CD4-positive, alpha-beta T cell treated with Interleukin-2 at 100 ng/mL for 4 hours (primary cell): ENCODE measurements around the gene UGT3A2.

Source experiments
- DNase-seq: peaks from one replicate; pipeline ENCODE4 v3.0.0-alpha.2; 2020; ENCODE audit warnings: low spot score

The UGT3A2 gene

GRCh38 chr5:36007366-36007765, 59.3 kb downstream of the UGT3A2 start:
- no peak for DNase-seq

DNA sequence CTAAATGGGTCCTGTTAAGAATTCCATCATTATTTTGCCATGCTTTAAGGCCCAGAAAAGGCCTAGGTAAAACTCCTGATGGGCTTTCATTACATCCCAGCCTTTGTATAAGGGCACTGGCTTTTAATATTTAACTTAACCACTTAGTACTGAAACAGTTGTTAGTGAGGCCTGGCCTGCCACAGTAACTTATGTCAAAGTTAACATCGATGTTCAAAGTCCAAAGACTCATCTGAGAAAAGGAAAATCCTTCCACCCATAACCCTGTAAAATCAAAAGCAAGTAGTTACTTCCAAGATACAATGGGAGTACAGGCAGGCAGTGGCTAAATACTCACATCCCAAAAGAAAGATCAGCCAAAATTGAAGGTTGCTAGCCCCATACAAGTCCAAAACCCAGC, 60.5 kb downstream of the UGT3A2 start:
- no peak for DNase-seq

DNA sequence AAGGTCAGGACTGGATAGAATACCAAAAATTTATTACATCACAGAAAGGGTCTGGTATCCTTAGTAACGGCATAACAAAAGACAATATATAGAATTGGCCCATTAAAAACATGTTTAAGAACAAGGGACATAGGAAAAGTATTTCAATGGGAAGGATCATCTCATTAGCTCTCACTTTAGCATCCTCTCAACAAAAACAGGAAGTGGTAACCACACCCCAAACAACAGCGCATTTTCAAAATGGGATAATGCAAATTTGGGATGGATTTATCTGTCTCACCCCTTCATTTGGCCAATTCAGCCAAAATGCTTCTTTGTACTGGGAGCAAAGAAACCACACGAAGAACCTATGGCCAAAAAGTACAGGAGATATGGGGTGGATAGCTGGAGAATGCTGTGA, 65.7 kb downstream of the UGT3A2 start:
- no peak for DNase-seq

DNA sequence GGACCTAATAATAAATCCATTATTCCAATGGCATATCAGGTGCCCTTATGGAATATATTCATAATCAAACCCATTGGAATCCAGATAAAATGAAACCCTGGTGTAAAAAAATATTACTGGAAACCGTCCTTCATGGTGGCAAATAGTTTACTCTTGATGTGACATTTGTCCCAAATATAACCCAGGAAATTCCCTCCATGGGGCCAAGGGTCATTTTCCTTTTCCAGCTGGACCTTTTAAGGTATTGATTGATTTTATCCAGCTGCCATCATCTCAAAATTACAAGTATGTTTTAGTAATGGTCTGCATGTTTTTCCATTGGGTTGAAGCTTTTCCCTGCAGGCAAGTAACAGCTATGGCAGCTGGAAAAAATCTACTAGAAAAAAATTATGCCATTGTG, 67.1 kb downstream of the UGT3A2 start:
- DNase-seq, result no peak

DNA sequence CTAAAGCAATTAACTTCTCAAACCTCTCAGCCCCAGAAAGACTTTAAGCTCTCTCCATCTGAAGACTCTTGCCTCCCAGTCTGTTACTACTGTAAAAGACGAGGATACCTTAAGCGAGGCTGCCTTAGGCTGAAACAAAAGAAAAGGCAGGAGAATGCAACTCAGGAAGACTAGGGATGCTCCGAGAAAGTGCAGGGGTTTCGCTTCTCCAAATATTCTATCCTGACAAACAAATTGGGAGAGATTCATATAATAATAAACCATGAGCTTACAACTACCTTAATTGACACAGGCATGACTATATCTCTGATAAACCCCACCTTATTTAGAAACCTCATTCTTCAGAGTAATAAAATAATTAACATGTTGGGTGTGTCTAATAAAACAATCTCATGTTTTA, 70.6 kb downstream of the UGT3A2 start:
- no peak for DNase-seq

DNA sequence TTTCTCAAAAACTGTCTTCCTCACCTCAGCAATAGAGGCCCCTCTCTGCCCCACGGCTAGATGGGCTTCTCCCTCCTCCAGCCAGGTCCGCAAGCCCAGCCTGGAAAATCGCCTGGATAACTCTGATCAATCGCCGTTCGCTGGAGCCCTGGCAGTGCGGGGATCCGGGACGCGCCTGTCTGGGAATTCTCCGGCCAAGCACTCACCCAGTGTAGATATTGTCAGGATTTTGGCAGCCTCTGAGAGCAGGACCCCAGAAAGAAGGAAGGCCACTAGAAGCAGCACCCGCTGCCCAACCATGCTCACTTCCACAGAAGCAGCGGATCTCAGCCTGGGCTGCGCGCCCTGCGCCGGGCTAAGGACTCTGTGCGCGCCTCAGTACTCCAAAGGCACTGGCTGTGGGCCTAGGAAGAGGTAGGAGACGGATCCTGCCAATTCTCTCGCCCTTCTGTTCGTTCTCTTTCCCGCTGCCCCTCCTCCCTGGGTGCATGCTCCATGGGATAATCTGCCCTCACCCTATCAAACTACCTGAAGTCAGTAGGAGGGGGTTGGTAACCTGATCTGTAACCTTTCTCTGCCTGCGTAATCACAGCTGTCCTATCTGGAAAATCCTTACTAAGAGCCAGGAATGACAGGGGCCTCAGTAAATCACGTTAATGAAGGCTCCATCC, 75.6 kb downstream of the UGT3A2 start, which contains the start of gene UGT3A1:
TSS of gene UGT3A1 (minus strand) at position 450 of the 671 bp plus-strand sequence. CDS start at position 300, 150 bp downstream.
- DNase-seq, result no peak

GRCh38 chr5:35990520-35990919, 76.2 kb downstream of the UGT3A2 start:
- no peak for DNase-seq

DNA sequence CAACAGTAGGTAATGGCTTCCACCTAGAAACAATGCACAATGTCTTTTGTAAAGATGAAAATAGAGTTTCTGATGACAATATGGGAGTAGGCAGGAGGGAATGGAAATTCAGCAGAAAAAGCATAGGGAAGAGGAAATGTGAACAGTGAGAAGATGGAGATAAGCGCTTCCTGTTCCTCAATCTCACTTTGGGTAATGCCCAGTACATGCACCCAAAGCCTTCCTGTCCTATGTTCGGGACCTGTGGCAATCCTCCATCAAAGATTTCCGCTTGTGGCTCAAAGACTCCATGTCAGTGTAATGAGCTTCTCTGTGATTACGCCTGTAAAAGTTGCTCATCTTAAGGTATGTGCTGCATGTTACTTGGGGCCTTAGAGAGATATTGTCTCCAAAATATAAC, 78.2 kb downstream of the UGT3A2 start:
- DNase-seq, result no peak

DNA sequence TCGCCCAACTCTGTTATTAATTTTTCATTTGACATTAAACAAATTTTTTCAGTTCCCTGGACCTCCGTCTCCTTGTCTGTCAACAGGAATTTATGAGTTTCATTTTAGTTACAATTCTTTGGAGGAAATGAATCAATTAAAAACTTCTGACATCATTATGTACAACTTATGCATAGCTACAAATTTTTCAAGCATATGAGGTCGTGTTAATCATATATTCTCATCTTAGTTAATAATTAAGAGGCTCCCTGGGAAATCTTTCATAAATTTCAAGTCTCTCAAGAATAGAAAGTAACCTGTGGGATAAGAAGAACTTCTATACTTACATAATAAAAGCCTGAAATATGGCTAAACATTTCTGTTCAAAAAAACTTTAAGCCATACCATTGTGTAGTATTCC, 78.9 kb downstream of the UGT3A2 start:
- no peak for DNase-seq
